Measurements from ENCODE around the gene TMEM256. TPM values are rescaled to one million over a fixed set of nuclear protein-coding genes. Genes with fewer than 3 reads are reported as not detected.

Gene TMEM256
- total and polyA plus RNA-seq, 2 of the 8 experiments (the other 6 are each of a cell fraction or from before 2014, with no cell fraction given): 97.0 to 350 TPM

DNA sequence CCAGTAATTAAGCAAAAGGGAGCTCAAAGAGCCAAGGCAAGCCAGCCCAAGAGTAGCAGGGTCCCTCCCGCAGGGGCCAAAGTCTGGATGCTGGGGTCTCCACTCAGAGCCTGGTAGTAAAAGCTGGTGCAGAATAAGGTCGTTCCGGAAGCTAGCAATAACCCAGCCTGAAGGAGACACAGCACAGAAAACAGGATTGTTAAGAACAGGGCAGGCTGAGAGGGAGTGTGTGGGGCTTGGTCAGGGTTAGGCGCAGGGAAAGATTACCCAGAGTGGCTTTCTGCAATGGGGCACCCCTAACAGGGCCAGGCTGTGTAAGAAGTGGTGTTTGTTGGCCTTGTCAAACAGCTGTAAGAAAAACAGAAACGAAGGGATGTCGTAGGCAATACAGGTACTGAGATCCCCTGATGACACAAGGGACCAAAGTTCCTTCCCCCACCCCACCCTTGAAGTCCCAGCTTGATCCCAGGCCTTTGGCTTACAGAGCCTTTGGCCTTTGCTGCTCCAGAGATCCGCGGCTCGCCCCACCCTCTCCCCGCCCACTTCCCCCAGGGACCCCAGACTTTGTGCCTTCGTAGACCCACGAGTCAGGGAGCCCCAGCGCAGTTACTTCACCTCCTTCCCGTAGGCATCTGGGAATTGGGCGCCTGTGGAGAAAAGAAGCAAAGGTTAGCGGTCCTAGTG, 712 bp downstream of the TMEM256 start:
- peaks cover 0 to 8% of the 10 kb centered on the region in 2 experiments; a peak in 1 of 4 replicates for H3K79me2 ChIP-seq (ENCODE audit: control insufficient read depth in 1 of 2, insufficient read depth in 2 of 2, low read length in 2 of 2)
- no peak overlapping the region for H3K27ac ChIP-seq (ENCODE audit: low read depth, low read length)
- peak overlapping the region in 2 of 4 experiments; percentile 25 to 61; a peak in 3 of 7 replicates for H3K9ac ChIP-seq (replicated peaks in 1 of 4; ENCODE audit: extremely low read depth in 1 of 4, low read depth in 3 of 4, low read length in 3 of 4)
- peaks cover 0 to 6% of the 10 kb centered on the region in 2 experiments for H4K20me1 ChIP-seq (replicated peaks in 1 of 2; ENCODE audit: control insufficient read depth in 1 of 2, insufficient read depth in 2 of 2, low read length in 2 of 2)
- H4K91ac ChIP-seq (replicated peaks; ENCODE audit: insufficient read length, low read length): no peak overlapping the region
- ChIA-PET POLR2A (ENCODE audit: partially characterized antibody) (interaction anchor here (0.6 to 8.2 kb wide), 16 partner anchors 8 to 204 kb away, joined by 3 to 66 read pairs (median 6); partner anchors contain the start of genes FGF11, PHF23, PLSCR3 and POLR2A), CTCF (ENCODE audit: partially characterized antibody) (interaction anchor here (0.8 to 3.5 kb wide), 11 partner anchors 8 to 158 kb away, joined by 3 to 26 read pairs (median 5); partner anchors contain the start of genes TMEM102 and TMEM95)
- no peak overlapping the region for H2BK120ac ChIP-seq (replicated peaks; ENCODE audit: low read depth, low read length)
- peak overlapping the region; percentile 21 for H3K14ac ChIP-seq (ENCODE audit: insufficient read length)
- DNase-seq (ENCODE audit: low read depth in 1 of 2, low spot score in 2 of 2) (peak in 1 of 2 experiments; percentile 76), FAIRE-seq (peak; percentile 73)
- H3K79me1 ChIP-seq (ENCODE audit: low read depth, low read length): peaks cover 5% of the 10 kb centered on the region
- H3K4ac ChIP-seq (replicated peaks; ENCODE audit: insufficient read length, low read depth, low read length): peak overlapping the region; percentile 5
- peak overlapping the region; percentile 76 for H2BK5ac ChIP-seq (ENCODE audit: low read depth, low read length)
- H3K18ac ChIP-seq (ENCODE audit: extremely low read depth, low read length): peak overlapping the region; percentile 32; the same call in 1 of the 2 replicates
- peak; percentile 2 for TF ChIP-seq KDM4A (IDR thresholded peaks at IDR 0.05; ENCODE audit: low read depth, low read length, severe bottlenecking)
- TF ChIP-seq SIN3A (conservative IDR thresholded peaks at IDR 0.05 in 1 of 2, IDR thresholded peaks at IDR 0.05 in 1 of 2; ENCODE audit: low read depth in 1 of 2, low read length in 2 of 2): no peak
- TF ChIP-seq, protein P1, sequence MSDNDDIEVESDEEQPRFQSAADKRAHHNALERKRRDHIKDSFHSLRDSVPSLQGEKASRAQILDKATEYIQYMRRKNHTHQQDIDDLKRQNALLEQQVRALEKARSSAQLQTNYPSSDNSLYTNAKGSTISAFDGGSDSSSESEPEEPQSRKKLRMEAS (IDR thresholded peaks at IDR 0.05): 0 out of 2 replicates have a peak, but pooled peaks have one; percentile 1
- peak overlapping the region; percentile 60 for H4K5ac ChIP-seq (ENCODE audit: insufficient read length, low read depth, low read length)
- no peak overlapping the region for H3K23ac ChIP-seq (ENCODE audit: insufficient read length)
- no peak overlapping the region for H2BK12ac ChIP-seq (ENCODE audit: low read depth, low read length)
- no peak overlapping the region for H2AFZ ChIP-seq (ENCODE audit: low read length)
- H2AK5ac ChIP-seq (ENCODE audit: low read depth, low read length): peak overlapping the region; percentile 75; the same call in 1 of the 2 replicates
- H3K56ac ChIP-seq (replicated peaks; ENCODE audit: insufficient read length, low read depth, low read length): no peak overlapping the region
- no peaks in the 10 kb centered on the region; a peak in 1 of 7 replicates for H3K27me3 ChIP-seq (replicated peaks in 1 of 4; ENCODE audit: control insufficient read depth in 3 of 4, extremely low read depth in 1 of 4, insufficient read depth in 3 of 4, low read length in 3 of 4)
- no peak overlapping the region for H2BK15ac ChIP-seq (ENCODE audit: low read length)
- 25% methylated on average over 15 of the region's 16 CpGs; no CpG with 5 or more reads in 1 of the 2 experiments for WGBS, 2 experiments (ENCODE audit: extremely low coverage in 1 of 2, insufficient coverage in 1 of 2, insufficient read length in 1 of 2, insufficient replicate concordance in 2 of 2, low coverage in 1 of 2, low lambda C conversion rate in 2 of 2, missing lambda C conversion rate in 1 of 2)
- H3K4me2 ChIP-seq (ENCODE audit: insufficient read depth in 1 of 2, low read depth in 2 of 2, low read length in 2 of 2): peak overlapping the region; percentile 84 to 90
- no peaks in the 10 kb centered on the region for H3K9me3 ChIP-seq (ENCODE audit: insufficient read depth in 2 of 2, low read depth in 1 of 2, low read length in 1 of 2)
- H3K4me1 ChIP-seq (replicated peaks in 1 of 4; ENCODE audit: control insufficient read depth in 3 of 4, insufficient read depth in 4 of 4, low read length in 3 of 4): peaks cover 0 to 13% (median 9%) of the 10 kb centered on the region in 4 experiments; a peak in 5 of 7 replicates
- peak overlapping the region; percentile 67 to 94 (median 74) for H3K4me3 ChIP-seq (ENCODE audit: extremely low read depth in 1 of 4, insufficient read depth in 2 of 4, low read depth in 3 of 4, low read length in 4 of 4)
- peaks cover 13% of the 10 kb centered on the region; the same call in 1 of the 2 replicates for H3K23me2 ChIP-seq (ENCODE audit: low read depth, low read length)
- H2BK20ac ChIP-seq (ENCODE audit: low read length): no peak overlapping the region
- no peaks in the 10 kb centered on the region for H3K36me3 ChIP-seq (ENCODE audit: control insufficient read depth in 2 of 4, insufficient read depth in 4 of 4, low read length in 3 of 4)
- no peak overlapping the region for H4K8ac ChIP-seq (ENCODE audit: extremely low read depth, insufficient read depth, low read length)

All from H1 (cell line).